PFSK-1 (cell line): ENCODE data around the gene SLC34A1.

Experiments
- FOXP2 ChIP-seq: optimal IDR thresholded peaks from 2 replicates; pipeline ENCODE3; 2011; ENCODE audit warnings: borderline replicate concordance, control low read depth, inconsistent platforms; ENCODE audit not compliant: insufficient read depth; ENCODE audit errors: extremely low read length, extremely low read depth
- POLR2AphosphoS5 ChIP-seq: IDR thresholded peaks from 2 replicates; pipeline ENCODE4 v1.6.1; 2012; ENCODE audit warnings: low read depth, mild to moderate bottlenecking, control low read depth, low read length, moderate library complexity
- REST ChIP-seq, 2 experiments: IDR thresholded peaks; 2 replicates each; pipeline versions ENCODE4 v1.6.1 to v1.8.0; 2011 to 2012; ENCODE audit warnings: low read depth in 2 of 2, low read length in 2 of 2, control low read depth in 1 of 2, inconsistent platforms in 1 of 2, mild to moderate bottlenecking in 1 of 2, moderate library complexity in 1 of 2; ENCODE audit not compliant: insufficient read depth in 1 of 2
- SIN3A ChIP-seq: IDR thresholded peaks from 2 replicates; pipeline ENCODE4 v1.6.1; 2012; ENCODE audit warnings: mild to moderate bottlenecking, low read length, moderate library complexity, borderline replicate concordance; ENCODE audit not compliant: insufficient read depth
- TAF1 ChIP-seq: IDR thresholded peaks from 2 replicates; pipeline ENCODE4 v1.6.1; 2012; ENCODE audit warnings: low read length, control low read depth, borderline replicate concordance; ENCODE audit not compliant: insufficient read depth

SLC34A1 gene

DNA sequence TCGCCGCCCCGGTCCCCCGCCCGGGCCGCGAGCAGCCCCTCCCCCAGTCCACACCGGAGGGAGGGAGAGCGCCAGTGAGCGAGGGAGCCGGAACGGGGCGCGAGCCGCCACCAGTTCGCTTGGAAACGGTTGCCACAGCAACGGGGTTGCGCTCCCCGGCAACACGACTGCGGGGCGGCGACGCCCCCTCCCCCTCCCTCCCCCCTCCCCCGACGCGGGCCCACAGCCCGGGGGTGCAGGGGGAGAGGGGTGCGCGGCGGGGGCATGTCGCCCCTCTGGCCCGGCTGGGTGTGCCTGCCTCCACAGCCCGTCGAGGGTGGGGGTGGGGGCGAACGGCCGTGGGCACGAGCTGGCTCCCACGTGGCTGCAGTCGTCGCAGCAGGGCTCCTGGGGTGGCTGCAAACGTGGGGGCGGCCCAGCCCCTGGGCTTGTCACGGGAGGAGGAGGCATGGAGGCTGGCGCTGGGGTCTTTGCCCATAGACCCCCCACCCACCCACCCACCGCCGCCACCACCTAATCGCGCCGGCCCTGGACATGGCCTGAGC is 62.9 kb downstream of the SLC34A1 start:
- TF ChIP-seq SIN3A: no peak
- TF ChIP-seq FOXP2: no peak
- TF ChIP-seq TAF1: no peak
- no peak for TF ChIP-seq POLR2AphosphoS5
- TF ChIP-seq REST (IDR thresholded peaks at IDR 0.05; ENCODE audit: insufficient read depth in 1 of 2, low read depth in 2 of 2, low read length in 2 of 2): no peak

- TF ChIP-seq REST (IDR thresholded peaks at IDR 0.05; ENCODE audit: insufficient read depth in 1 of 2, low read depth in 2 of 2, low read length in 2 of 2): no peak
- no peak for TF ChIP-seq FOXP2
- TF ChIP-seq TAF1: no peak
- no peak for TF ChIP-seq POLR2AphosphoS5
- no peak for TF ChIP-seq SIN3A
Measured at GRCh38 chr5:177447611-177448243, 63.5 kb downstream of the SLC34A1 start.
